ENCODE results near the gene PRSS33. TPM values are rescaled to one million over a fixed set of nuclear protein-coding genes. Genes with fewer than 3 reads are reported as not detected.

The PRSS33 gene
- total and polyA plus RNA-seq, 2 of the 8 experiments (the other 6 are each of a cell fraction or from before 2014, with no cell fraction given), result 0.09 TPM; not detected in 1

GRCh38 chr16:2764718-2765117 is 22.6 kb downstream of the PRSS33 start (continued):
- TF ChIP-seq CTCF (IDR thresholded peaks at IDR 0.05; ENCODE audit: control extremely low read depth in 1 of 3, insufficient read depth in 1 of 3, low read depth in 1 of 3, low read length in 3 of 3), result no peak
